ENCODE measurements around the gene TSHZ2. TPM values are rescaled to one million over a fixed set of nuclear protein-coding genes. Genes with fewer than 3 reads are reported as not detected.

Gene TSHZ2
- total RNA-seq, 3 donors from 2014 or later (not counting 1 experiment from before 2014, with no cell fraction given): 1.8 to 1.9 TPM; not detected in 1

DNA sequence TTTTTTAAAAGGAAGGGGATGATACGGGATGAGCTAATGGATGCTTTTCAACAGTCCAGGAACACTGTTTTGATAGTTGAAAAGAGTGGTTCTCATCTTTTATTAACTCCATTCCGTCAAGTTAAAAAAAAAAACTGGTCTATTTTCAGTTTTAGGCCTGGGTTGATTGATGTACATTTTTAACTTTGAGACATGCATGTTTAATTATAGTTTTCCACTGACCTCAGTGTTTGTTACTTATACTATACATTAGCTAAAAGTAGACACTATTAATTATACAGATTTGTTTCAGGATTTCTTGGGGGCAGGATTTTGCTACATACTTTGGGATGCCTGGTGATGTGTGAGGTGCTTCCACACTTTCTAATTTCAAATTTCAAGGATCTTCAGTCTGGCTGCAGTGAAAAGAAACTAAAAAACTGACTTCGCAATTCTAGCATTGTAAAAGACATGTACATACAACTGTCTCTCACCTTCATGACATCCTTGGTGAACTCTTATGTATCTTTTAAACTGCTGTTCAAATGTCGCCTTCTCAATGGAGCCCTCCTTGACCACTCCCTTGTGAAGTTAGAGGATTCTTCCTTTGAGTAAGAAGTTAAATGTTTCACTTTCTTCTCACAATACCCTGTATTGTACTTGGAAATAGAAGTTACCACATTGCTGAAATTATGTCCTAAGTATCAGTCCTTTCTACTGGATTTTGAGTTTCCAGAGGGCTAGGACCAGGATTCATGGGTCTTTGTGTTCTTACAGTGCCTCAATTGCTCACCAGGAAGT is 101.7 kb downstream of the TSHZ2 start:
- Mint-ChIP-seq H3K4me3 (no peak overlapping the region), H3K36me3 (no peaks in the 10 kb centered on the region), H3K4me1 (no peaks in the 10 kb centered on the region), H3K27ac (no peak overlapping the region), H3K9me3 (peaks cover 0 to 3% of the 10 kb centered on the region in 2 donors), H3K27me3 (ENCODE audit: low read depth in 2 of 2) (peaks cover 0 to 14% of the 10 kb centered on the region in 2 donors)
- no peaks in the 10 kb centered on the region for H3K36me3 ChIP-seq (ENCODE audit: control insufficient read depth, insufficient read depth, low read length)
- no peaks in the 10 kb centered on the region for H3K27me3 ChIP-seq (ENCODE audit: control insufficient read depth, insufficient read depth, low read length)
- ATAC-seq (no peak), DNase-seq (no peak)
- no peaks in the 10 kb centered on the region for H3K4me1 ChIP-seq (ENCODE audit: control insufficient read depth, insufficient read depth, low read length)
- intact Hi-C loops (cut with micrococcal nuclease): no loop called here
- H3K27ac ChIP-seq (ENCODE audit: low read length): no peak overlapping the region
- 93% methylated on average over 2 of the region's 4 CpGs for WGBS (ENCODE audit: insufficient coverage)
- TF ChIP-seq, protein P1, sequence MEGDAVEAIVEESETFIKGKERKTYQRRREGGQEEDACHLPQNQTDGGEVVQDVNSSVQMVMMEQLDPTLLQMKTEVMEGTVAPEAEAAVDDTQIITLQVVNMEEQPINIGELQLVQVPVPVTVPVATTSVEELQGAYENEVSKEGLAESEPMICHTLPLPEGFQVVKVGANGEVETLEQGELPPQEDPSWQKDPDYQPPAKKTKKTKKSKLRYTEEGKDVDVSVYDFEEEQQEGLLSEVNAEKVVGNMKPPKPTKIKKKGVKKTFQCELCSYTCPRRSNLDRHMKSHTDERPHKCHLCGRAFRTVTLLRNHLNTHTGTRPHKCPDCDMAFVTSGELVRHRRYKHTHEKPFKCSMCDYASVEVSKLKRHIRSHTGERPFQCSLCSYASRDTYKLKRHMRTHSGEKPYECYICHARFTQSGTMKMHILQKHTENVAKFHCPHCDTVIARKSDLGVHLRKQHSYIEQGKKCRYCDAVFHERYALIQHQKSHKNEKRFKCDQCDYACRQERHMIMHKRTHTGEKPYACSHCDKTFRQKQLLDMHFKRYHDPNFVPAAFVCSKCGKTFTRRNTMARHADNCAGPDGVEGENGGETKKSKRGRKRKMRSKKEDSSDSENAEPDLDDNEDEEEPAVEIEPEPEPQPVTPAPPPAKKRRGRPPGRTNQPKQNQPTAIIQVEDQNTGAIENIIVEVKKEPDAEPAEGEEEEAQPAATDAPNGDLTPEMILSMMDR (IDR thresholded peaks at IDR 0.05): no peak
- no peaks in the 10 kb centered on the region for H3K9me3 ChIP-seq (ENCODE audit: control insufficient read depth, insufficient read depth, low read length)
- no peak overlapping the region for H3K4me3 ChIP-seq (ENCODE audit: low read length)

GRCh38 chr20:53074811-53075314 is 102.7 kb downstream of the TSHZ2 start:
- Mint-ChIP-seq H3K27ac (no peak overlapping the region), H3K27me3 (ENCODE audit: low read depth in 2 of 2) (peaks cover 0 to 11% of the 10 kb centered on the region in 2 donors), H3K36me3 (no peaks in the 10 kb centered on the region), H3K4me3 (no peak overlapping the region), H3K9me3 (peaks cover 0 to 3% of the 10 kb centered on the region in 2 donors), H3K4me1 (no peaks in the 10 kb centered on the region)
- TF ChIP-seq, protein P1 (IDR thresholded peaks at IDR 0.05): no peak
- 87% methylated on average over 4 of the region's 4 CpGs for WGBS (ENCODE audit: insufficient coverage)
- ATAC-seq (no peak), DNase-seq (no peak)
- H3K27ac ChIP-seq (ENCODE audit: low read length): no peak overlapping the region
- H3K4me3 ChIP-seq (ENCODE audit: low read length): no peak overlapping the region
- H3K4me1 ChIP-seq (ENCODE audit: control insufficient read depth, insufficient read depth, low read length): no peaks in the 10 kb centered on the region
- H3K9me3 ChIP-seq (ENCODE audit: control insufficient read depth, insufficient read depth, low read length): no peaks in the 10 kb centered on the region
- H3K27me3 ChIP-seq (ENCODE audit: control insufficient read depth, insufficient read depth, low read length): no peaks in the 10 kb centered on the region
- H3K36me3 ChIP-seq (ENCODE audit: control insufficient read depth, insufficient read depth, low read length): no peaks in the 10 kb centered on the region
- intact Hi-C loops (cut with micrococcal nuclease): no loop called here

DNA sequence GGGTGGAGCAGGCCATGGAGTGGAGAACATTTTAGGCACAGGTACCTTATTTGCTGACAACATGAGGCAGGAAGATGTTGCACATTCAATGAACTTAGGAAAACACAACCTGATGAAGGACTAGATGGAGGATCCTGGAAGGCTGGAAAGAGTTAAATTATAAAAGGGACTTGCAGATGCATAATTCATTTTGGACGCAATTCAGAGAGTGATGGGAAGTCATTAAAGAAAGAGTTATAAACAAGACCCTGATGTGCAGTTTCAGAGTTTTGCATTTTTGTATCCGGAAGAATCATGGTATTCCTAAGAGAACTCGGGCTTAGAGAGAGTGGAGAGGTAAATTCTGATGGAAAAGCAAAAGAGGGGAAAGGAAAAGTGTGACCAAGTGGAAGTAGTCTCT is 104.5 kb downstream of the TSHZ2 start:
- 82% methylated on average over 3 of the region's 3 CpGs for WGBS (ENCODE audit: insufficient coverage)

More for the DNA sequence above, 104.5 kb downstream of the TSHZ2 start:
- H3K27ac Mint-ChIP-seq: no peak overlapping the region
- peaks cover 0 to 3% of the 10 kb centered on the region in 2 donors for H3K9me3 Mint-ChIP-seq
- intact Hi-C loops (cut with micrococcal nuclease): no loop called here
- Histone ChIP-seq H3K27ac (ENCODE audit: low read length) (no peak overlapping the region), H3K36me3 (ENCODE audit: control insufficient read depth, insufficient read depth, low read length) (no peaks in the 10 kb centered on the region), H3K27me3 (ENCODE audit: control insufficient read depth, insufficient read depth, low read length) (no peaks in the 10 kb centered on the region), H3K4me3 (ENCODE audit: low read length) (no peak overlapping the region), H3K4me1 (ENCODE audit: control insufficient read depth, insufficient read depth, low read length) (no peaks in the 10 kb centered on the region), H3K9me3 (ENCODE audit: control insufficient read depth, insufficient read depth, low read length) (no peaks in the 10 kb centered on the region)
- H3K36me3 Mint-ChIP-seq: no peaks in the 10 kb centered on the region
- H3K4me1 Mint-ChIP-seq: no peaks in the 10 kb centered on the region
- H3K27me3 Mint-ChIP-seq (ENCODE audit: low read depth in 2 of 2): peaks cover 0 to 11% of the 10 kb centered on the region in 2 donors
- no peak for ATAC-seq
- DNase-seq: no peak
- H3K4me3 Mint-ChIP-seq: no peak overlapping the region
- TF ChIP-seq, protein P1 (IDR thresholded peaks at IDR 0.05): no peak
